OCI-LY7 (cell line): ENCODE measurements around the gene OPHN1.

Experiments used
- CTCF ChIP-seq: fragments of 200-600 bp; sonication (generic); conservative IDR thresholded peaks from 2 replicates; pipeline ENCODE4 v1.5.1; 2014; ENCODE audit warnings: mild to moderate bottlenecking, antibody characterized with exemption, low read length, moderate library complexity, mixed read lengths
- EZH2phosphoT487 ChIP-seq: fragments of 200-600 bp; sonication (generic); IDR thresholded peaks from 2 replicates; pipeline ENCODE4 v1.6.1; 2018; ENCODE audit warnings: low read depth, borderline replicate concordance, mild to moderate bottlenecking, mixed run types, antibody characterized with exemption, low read length, moderate library complexity, mixed read lengths

- TF ChIP-seq CTCF, result no peak
- no peak for TF ChIP-seq EZH2phosphoT487
Observed at GRCh38 chrX:68049466-68049865, 383.8 kb downstream of the OPHN1 start.
